Kidney capillary endothelial cell (primary cell): ENCODE data around the gene ZSWIM4.
"Not testable (repeated sequence)": the region's sequence is repeated elsewhere in the genome, so short reads cannot be mapped to it uniquely, and the experiment has no call there.

ENCODE experiments used
- DNase-seq: peaks from one replicate; pipeline ENCODE4 v3.0.0-alpha.2; 2018; ENCODE audit warnings: low spot score

ZSWIM4 gene

DNA sequence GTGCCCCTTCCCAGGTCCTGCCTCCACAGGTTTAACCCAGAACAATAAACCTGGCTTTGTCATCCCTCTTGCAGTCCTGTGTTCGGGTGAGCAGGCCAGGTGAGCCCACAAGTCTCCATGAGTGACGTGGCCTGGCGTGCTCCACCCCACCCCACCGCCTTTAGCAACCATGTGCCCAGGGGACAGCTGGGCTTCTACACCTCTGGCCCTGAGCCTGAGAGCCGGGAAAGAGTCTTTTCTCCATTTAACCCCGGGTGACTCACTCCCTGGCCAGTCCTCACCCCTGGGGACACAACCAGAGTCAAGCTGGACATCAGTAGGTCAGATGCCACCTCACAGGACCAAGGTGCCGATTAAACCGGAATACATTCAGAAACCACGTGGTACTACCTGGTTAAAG, 16.8 kb upstream of the ZSWIM4 start:
- DNase-seq: no peak

DNA sequence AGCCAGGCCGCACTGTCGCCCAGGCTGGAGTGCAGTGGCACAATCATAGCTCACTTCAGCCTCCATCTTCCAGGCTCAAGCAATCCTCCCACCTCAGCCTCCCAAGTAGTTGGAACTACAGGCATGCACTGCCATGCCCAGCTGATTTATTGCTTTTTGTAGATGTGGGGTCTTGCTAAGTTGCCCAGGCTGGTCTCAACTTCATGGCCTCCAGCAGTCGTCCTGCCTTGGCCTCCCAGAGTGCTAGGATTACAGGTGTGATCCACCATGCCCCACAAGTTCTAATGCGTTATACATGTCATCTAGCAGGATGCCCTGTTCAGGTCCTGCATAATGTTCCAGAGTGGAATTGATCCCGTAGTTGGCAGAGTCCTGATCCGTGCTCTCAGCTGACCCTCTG, 16.4 kb upstream of the ZSWIM4 start:
- no peak for DNase-seq

DNA sequence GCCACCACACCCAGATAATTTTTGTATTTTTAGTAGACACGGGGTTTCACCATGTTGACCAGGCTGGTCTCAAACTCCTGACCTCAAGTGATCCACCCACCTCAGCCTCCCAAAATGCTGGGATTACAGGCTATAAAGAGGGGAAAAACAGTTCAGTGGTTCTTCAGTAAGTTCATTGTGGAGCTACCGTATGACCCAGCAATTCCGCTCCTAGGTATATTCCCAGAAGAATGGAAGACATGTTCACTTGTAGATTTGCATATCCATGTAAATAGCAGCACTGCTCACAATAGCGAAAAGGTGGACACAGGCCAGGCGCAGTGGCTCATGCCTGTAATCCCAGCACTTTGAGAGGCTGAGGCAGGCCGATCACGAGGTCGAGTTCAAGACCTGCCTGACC, 15.4 kb upstream of the ZSWIM4 start:
- DNase-seq: not testable (repeated sequence)

DNA sequence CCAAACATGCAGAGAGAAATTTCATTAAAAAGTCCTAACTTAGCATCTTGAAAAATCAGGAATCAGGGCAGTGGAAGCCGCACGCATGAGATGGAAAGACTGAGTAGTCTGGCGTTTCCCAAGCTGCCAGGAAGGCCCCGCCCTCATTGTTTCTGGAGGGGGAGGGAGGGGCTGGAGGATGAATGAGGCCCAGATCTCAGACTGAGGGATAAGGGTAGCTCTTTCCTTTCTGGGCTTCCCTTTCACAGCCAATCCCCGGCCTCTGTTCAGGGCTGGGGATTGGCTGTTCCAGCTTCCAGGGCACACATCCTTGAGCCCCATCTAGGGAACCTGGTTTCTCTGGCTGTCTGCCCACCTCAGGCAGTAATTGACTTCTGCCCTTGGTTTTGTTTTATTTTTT, 13.7 kb upstream of the ZSWIM4 start:
- no peak for DNase-seq

DNA sequence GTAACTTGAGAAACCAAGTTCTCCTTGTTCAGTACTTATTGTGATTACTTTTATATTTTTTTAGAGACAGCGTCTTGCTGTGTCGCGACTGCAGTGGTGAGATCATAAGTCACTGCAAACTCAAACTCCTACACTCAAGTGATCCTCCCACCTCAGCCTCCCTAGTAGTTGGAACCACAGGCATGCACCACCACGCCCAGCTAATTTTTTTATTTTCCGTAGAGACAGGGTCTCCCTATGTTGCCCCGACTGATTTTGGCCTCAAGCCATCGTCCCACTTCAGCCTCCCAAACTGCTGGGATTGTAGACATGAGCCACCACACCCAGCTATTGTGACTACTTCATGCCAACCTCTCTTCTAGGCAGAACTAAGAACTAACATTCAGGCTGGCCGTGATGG, 12.7 kb upstream of the ZSWIM4 start:
- DNase-seq: no peak

DNA sequence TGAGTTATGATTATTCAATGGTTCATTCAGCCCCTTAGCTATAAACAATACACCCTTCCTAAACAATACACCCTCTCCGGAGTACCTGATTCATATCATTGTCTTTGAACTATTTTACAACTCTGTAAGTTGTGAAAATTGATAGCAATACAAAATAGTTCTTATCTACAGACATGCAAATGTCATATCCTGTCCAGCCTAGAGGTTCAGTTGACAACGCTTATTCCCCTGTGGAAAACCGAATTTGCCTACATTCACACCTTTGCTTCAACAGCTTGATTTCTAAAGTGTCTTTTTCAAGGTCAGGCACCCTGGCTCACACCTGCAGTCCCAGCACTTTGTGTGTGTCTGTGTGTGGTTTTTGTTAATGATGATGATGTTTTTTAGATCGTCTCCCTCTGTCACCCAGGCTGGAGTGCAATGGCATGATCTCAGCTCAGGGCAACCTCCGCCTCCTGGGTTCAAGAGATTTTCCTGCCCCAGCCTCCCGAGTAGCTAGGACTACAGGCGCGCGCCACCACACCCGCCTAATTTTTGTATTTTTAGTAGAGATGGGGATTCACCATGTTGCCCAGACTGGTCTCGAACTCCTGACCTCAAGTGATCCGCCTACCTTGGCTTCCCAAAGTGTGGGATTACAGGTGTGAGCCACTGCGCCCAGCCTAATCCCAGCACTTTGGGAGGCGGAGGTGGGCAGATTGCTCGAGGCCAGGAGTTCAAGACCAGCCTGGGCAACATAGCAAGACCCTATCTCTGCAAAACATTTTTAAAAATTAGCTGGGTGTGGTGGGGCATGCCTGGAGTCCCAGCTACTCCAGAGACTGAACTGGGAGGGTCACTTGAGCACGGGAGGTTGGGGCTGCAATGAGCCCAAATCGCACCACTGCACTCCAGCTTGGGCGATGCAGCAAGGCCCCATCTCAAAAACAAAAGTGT, 11.4 kb upstream of the ZSWIM4 start:
- no peak for DNase-seq

DNA sequence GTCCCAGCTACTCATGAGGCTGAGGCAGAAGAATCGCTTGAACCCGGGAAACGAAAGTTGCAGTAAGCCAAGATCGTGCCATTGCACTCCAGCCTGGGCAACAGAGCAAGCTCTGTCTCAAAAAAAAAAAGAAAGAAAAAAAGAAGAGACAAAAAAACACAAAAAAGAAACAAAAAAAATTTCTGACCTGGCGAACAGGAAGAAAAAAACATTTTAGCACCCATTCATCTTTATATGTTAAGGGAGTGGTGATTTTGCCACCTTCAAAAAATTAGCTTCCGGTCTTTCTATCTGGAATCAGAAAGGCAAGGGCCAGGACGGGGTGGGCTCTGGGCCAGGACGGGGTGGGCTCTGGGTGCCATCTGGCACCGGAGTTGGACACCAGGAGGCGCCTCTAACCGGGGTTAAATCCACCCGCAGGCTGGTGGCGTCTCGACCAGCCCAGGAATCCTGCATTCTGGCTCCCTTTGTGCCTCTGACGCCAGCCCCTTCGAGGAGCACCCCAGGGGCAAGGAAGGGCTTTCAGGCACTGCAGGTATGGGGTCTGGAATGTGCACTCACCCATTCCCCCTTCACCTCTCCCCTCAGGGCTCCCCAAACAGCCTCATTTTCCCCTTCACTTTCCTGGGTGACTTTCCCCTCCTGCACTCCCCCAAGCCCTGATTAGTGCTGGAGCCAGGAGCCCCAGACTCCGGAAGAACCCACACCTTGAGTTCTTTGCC, 10.4 kb upstream of the ZSWIM4 start:
- no peak for DNase-seq

DNA sequence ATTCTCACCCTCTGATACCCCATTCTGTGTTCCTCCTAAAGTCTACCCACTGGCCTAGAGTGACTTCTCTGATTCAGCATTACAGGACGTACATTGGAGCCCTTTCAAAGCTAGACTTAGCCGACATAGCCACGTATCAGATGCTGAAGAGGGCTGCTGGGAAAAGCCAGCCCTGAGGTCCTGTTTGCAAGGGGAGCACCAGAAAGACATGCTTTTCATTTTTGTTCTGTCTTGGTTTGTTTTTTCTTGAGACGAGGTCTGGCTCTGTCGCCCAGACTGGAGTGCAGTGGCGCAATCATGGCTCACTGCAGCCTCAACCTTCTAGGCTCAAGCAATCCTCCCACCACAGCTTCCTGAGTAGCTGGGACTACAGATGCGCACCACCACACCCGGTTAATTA, 6.3 kb upstream of the ZSWIM4 start:
- no peak for DNase-seq

DNA sequence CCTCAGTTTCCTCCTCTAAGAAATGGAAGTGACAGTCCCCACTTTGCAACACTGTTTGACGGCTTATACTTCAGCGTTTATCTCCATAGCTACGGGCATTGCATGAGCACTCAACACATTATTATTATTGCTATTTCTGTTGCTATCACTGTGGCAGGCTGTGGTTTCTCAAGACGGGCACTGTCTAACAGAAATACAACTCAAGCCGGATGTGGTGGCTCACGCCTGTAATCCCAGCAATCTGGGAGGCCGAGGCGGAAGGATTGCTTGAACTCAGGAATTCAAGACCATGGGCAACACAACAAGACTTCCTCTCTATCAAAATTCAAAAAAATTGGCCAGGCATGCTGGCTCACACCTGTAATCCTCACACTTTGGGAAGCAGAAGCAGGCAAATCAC, 4.9 kb upstream of the ZSWIM4 start:
- no peak for DNase-seq

DNA sequence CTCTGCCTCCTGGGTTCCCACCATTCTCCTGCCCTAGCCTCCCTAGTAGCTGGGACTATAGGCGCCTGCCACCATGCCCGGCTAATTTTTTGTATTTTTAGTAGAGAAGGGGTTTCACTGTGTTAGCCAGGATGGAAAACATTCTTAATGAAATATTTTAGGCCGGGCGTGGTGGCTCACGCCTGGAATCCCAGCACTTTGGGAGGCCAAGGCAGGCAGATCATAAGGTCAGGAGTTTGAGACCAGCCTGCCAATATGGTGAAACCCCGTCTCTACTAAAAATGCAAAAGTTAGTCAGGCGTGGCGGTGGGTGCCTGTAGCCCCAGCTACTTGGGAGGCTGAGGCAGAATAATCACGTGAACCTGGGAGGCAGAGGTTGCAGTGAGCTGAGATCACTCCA, 1.9 kb upstream of the ZSWIM4 start:
- DNase-seq: not testable (repeated sequence)

DNA sequence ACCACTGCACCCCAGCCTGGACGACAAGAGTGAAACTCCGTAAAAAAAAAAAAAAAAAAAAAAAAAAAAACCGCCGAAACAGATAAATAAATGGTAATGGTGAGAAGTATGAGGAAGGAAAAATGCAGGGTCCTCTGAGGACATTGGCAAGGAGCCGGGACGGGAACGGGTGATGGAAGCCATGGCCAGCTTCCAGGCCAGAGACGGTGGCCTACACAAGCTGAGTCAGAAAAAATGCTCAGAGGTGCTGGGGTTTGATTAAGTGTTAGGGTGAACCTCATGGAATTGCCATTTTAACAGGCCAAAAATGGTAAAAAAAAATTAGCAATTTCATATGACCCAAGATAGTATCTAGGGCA, 866 bp upstream of the ZSWIM4 start:
- DNase-seq: no peak

DNA sequence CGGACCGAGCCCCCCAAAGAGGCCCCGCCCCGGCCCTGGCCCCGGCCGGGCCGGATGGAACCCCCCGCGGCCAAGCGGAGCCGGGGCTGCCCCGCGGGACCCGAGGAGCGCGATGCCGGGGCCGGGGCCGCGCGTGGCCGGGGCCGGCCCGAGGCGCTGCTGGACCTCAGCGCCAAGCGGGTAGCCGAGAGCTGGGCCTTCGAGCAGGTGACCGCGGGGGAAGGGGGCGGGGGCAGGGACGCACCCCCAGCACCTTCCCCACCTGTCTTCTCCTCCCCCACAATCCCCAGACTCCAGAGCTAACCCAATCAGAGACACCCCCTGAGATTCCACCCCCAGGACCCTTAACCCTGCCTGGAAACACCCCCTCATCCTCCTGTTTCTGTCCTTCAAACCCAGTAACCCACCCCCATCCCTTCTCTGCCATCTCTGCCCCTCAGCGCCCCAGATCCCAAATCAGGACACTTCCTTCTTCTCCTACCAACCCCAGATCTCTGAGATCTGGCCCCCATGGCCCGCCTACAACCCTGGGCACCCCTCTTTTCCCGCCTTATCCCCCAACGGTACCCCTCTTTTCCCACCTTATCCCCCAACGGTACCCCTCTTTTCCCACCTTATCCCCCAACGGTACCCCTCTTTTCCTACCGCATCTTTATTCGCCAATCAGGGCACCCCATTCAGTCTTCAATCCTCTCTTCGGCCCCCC, 505 bp downstream of the ZSWIM4 start:
- no peak for DNase-seq

DNA sequence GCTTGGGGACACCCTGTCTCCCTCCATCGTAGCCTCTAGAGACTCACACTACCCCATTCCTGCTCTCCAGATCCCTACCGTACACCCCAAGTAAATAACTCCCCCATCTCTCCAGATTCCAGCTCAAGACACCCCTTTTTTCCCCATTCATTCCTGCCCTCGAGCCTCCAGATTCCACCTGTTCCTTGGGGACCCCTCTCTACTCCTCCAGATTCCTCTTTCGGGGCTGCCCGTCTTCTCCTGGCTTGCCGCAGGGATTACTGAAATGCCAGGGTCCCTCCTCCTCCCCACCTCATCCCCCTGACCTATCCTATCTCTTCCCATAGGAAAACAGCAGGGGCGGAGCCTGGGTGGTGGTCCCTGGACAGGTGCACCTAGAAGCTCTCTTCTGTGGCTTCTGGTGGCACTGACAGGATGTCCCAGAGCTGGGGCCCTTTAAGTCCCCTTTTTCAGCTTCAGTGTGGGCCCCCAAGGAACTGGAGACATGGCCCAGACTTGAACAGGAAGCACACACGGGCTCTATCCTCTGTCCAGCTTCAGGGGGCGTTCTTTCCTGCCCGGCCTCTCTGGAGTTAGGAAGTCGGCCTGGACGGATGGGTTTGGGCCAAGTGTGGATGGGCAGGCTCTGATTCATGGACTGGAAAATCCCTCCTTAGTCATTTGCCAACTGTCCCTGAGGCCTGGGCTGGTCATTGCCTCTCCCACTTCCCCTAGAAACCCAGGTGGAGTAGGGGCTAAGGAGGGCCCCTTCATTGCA, 1.2 kb downstream of the ZSWIM4 start:
- peak; percentile 87 for DNase-seq

DNA sequence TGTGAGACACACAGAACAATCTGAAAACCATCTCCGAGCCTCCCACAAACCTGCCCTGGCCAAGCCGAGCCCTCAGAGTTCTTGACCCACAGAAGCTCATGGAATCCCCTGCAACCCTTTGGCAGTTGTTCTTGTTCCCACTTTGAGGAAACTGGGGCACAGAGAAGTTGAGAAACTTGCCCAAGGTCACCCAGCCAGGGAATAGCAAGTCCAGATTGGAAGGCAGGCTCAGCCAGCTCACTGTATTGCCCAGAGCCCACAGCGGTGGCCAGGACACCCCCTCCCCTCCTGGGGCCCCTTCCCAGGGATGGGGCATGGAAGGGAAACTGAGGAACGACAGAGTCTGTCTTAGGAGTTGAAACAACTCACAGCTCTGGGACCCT, 1.8 kb downstream of the ZSWIM4 start:
- DNase-seq: no peak

DNA sequence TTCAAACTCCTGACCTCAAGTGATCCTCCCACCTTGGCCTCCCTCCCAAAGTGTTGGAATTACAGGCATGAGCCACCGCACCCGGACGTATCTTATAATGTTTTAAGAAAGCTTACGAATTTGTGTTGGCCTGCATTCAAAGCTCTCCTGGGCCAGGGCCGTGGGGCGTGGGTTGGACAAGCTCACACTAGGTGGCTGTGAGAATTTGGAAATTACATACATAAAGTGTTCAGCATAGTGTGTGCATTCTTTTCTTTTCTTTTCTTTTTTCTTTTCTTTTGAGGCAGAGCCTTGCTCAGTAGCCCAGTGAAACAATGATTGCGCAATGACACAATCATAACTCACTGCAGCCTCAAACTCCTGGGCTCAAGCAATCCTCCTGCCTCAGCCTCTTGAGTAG, 2.6 kb downstream of the ZSWIM4 start:
- DNase-seq: no peak

DNA sequence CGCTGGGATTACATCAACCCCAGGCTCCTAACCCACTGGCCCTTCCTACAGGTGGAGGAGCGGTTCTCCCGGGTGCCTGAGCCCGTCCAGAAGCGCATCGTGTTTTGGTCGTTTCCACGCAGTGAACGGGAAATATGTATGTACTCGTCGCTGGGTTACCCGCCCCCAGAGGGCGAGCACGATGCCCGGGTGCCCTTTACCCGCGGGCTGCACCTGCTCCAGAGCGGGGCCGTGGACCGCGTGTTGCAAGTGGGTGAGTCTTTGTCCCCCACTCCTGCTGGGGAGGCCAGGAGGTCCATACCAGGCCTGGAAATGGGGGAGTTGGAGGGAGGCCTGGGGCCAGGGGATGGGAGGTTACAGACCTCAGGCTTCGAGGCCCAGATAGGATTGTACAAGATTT, 4.4 kb downstream of the ZSWIM4 start:
- DNase-seq: no peak

DNA sequence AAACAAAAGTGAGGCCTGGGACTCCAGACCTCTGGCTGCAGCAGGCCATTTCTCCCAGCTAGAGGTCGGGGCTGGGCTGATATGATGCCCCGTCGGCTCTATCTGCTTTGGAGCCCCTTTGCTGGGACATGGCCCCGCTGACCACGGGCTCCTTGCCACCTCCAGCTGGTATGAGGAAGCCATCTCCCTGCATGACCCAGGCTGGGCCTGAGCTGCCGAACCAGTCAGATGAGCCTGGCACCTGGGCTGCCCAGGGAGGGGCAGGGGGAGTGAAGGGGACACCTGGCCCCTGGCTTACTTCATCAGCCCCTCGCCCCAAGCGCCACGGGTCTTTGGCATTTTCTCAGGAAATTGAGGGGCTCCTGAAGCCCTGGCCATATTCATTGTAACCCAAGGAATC, 7.8 kb downstream of the ZSWIM4 start:
- no peak for DNase-seq

DNA sequence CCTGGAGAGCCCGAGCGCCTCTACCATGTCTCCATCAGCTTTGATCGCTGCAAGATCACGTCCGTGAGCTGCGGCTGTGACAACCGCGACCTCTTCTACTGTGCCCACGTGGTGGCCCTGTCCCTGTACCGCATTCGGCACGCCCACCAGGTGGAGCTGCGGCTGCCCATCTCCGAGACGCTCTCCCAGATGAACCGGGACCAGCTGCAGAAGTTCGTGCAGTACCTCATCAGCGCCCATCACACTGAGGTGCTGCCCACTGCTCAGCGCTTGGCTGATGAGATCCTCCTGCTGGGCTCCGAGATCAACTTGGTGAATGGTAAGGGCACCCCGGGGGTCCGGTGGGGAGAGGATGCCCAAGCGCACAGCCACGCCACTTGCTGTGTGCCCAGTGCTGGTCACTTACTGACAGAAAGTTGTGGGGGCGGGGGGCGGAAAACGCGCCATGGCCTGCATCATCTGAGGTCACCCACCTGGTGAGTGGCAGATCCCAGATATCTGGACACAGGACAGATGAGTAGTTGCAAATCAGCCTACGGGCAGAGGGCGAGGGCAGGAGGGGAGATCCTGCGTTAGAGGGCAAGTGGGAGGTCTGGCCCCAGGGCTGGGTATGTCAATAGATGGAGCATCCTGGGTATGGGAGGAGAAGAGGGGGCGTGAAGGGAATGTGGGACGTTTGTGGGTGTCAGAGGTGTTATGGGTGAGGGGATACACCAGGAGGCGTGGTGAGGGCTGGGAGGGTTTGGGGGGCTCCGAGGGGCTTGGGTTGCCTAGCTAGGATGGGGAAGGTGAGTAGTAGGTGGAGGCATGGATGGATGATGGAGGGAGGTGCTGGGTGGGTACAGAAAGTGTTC, 9.8 kb downstream of the ZSWIM4 start:
- no peak for DNase-seq

DNA sequence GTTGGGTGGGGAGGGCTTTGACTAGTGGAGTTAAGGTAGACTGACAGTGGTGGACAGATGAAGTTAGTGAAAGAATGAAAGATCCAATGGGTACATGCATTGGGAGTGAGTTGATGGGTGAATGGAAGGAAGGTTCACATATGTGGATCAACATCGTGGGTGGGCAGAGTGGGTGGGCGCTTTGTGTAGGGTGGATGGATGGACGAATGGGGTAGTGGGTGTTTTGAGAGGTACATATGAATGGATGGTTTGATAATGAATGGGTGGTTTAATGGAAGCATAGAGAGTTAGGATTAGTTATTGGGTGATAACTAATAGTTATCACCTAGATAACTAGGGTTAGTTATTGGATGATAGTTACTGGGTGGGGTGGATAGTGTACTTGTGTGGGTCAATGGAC, 11.5 kb downstream of the ZSWIM4 start:
- no peak for DNase-seq

DNA sequence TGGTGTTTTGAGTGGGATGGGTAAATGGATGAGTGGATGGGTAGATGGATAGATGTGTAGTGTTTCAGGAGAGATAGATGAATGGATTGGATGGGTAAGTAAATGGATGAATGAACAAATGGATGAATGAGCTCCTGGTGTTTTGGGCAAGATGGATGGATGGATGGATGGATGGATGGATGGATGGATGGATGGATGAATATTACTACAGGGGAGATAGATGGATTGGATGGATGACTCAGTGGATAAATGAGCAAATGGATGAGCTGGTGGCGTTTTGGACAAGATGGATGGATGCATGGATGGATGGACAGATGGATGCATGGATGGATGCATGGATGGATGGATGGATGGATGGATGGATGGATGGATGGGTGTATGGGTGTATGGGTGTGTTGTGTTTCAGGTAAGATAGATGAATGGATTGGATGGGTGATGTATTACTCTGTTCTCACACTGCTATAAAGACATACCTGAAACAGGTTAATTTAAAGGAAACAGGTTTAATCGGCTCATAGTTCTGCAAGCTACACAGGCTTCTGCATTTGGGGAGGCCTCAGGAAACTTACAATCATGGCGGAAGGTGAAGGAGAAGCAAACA, 12.3 kb downstream of the ZSWIM4 start:
- no peak for DNase-seq

DNA sequence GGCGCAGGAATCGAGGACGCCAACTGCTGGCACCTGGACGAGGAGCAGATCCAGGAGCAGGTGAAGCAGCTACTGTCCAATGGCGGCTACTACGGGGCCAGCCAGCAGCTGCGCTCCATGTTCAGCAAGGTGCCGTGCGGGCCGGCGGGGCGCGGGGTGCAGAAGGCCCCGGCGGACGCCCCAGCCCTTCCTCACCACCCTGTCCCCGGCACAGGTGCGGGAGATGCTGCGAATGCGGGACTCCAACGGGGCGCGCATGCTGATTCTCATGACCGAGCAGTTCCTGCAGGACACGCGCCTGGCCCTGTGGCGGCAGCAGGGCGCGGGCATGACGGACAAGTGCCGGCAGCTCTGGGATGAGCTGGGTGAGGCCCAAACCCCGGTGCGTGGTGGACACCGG, 13.6 kb downstream of the ZSWIM4 start:
- DNase-seq: no peak
